Natural killer cell (primary cell): ENCODE measurements around the gene PAX4. TPM values are rescaled to one million over a fixed set of nuclear protein-coding genes. Genes with fewer than 3 reads are reported as not detected.

ENCODE experiments used
- ATAC-seq, 3 donors: fragments of 150-1000 bp in 2 of 3; fragments of 200-7000 bp in 1 of 3; cut with Tn5 transposase; 1 replicate in 1 of 3; 2 replicates in 2 of 3; pipeline ENCODE4 v1.10.0; 2021; ENCODE audit warnings: mild to moderate bottlenecking in 2 of 3, moderate library complexity in 2 of 3
- DNase-seq, 2 donors: peaks; one replicate each; pipeline versions ENCODE4 v3.0.0 to v3.0.0-alpha.2; 2013 to 2021; ENCODE audit warnings: mixed read lengths in 1 of 2
- H3K27ac ChIP-seq: one replicate; pipeline ENCODE4 v1.5.1; 2013; ENCODE audit warnings: mild to moderate bottlenecking, low read length
- H3K27me3 ChIP-seq: one replicate; pipeline ENCODE4 v1.6.1; 2013; ENCODE audit warnings: low read length; ENCODE audit not compliant: control insufficient read depth, insufficient read depth
- H3K36me3 ChIP-seq: one replicate; pipeline ENCODE4 v1.6.1; 2013; ENCODE audit warnings: low read length; ENCODE audit not compliant: control insufficient read depth, insufficient read depth
- H3K4me1 ChIP-seq: one replicate; pipeline ENCODE4 v1.6.1; 2013; ENCODE audit warnings: low read length; ENCODE audit not compliant: control insufficient read depth, insufficient read depth
- H3K4me3 ChIP-seq: one replicate; pipeline ENCODE4 v1.5.1; 2013; ENCODE audit warnings: low read length
- H3K9me3 ChIP-seq: one replicate; pipeline ENCODE4 v1.6.1; 2013; ENCODE audit warnings: low read length; ENCODE audit not compliant: control insufficient read depth, insufficient read depth
- H3K27ac Mint-ChIP-seq, 2 donors: one replicate each; pipeline ENCODE4 v1.8.0; 2022; ENCODE audit warnings: mild to moderate bottlenecking in 2 of 2, mixed read lengths in 2 of 2, moderate library complexity in 1 of 2
- H3K27me3 Mint-ChIP-seq, 2 donors: one replicate each; pipeline ENCODE4 v1.8.0; 2022; ENCODE audit warnings: low read depth in 2 of 2, mixed read lengths in 2 of 2
- H3K36me3 Mint-ChIP-seq: one replicate; pipeline ENCODE4 v1.8.0; 2022; ENCODE audit warnings: mixed read lengths
- H3K4me1 Mint-ChIP-seq, 2 donors: one replicate each; pipeline ENCODE4 v1.8.0; 2022; ENCODE audit warnings: mixed read lengths in 2 of 2
- H3K4me3 Mint-ChIP-seq: one replicate; pipeline ENCODE4 v1.8.0; 2022; ENCODE audit warnings: mild to moderate bottlenecking, moderate library complexity, mixed read lengths
- H3K9me3 Mint-ChIP-seq, 2 donors: one replicate each; pipeline ENCODE4 v1.8.0; 2022; ENCODE audit warnings: mixed read lengths in 2 of 2
- WGBS: methylation state at CpG from one replicate; pipeline ENCODE4 v1.1.7; 2013; ENCODE audit warnings: missing lambda C conversion rate; ENCODE audit not compliant: insufficient coverage; 5-methylcytosine and 5-hydroxymethylcytosine counted together
- intact Hi-C: fragments of 100-400 bp; cut with micrococcal nuclease; formaldehyde crosslinking; loops from one replicate; pipeline ENCODE4 v1.14.2; 2022
- total RNA-seq, 4 donors: library from RNA; stranded (reverse); fragments of 120-200 nt in 1 of 4; gene quantifications; one replicate each; pipeline versions ENCODE4 v1.2.3 to v1.2.4, GENCODE V29; 2013 to 2022
- TF ChIP-seq, protein P1 (sequence below): fragments of 200-600 bp; IDR thresholded peaks from one replicate; pipeline ENCODE4 v1.8.0; 2022; ENCODE audit warnings: antibody characterized with exemption

The PAX4 gene, protein sequence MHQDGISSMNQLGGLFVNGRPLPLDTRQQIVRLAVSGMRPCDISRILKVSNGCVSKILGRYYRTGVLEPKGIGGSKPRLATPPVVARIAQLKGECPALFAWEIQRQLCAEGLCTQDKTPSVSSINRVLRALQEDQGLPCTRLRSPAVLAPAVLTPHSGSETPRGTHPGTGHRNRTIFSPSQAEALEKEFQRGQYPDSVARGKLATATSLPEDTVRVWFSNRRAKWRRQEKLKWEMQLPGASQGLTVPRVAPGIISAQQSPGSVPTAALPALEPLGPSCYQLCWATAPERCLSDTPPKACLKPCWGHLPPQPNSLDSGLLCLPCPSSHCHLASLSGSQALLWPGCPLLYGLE
- not detected for total RNA-seq
- not detected for total RNA-seq (2013)

DNA sequence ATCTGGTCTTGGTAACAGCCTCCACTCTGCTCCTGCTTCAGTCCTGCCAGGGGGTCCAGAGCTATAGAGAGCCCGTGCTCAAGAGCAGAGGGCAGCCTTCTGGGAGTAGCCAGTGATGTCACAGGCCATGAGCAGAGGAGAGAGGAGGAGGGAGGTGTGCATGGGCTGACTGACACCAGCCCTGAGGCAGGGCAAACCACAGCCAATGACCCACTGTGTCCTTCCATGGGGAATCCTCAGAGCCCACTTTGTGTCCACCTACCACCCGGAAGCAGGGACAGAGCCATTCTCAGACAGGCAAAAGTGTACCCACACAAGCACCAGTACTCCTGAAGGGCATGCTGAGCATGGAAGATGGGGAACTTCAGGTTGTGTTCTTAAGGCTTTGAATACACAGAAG is at the start of gene PAX4:
PAX4 (minus strand) TSS at position 101 of the 400 bp plus-strand sequence. CDS start 2,214 bp downstream, outside the sequence.
- Mint-ChIP-seq H3K9me3 (no peaks in the 10 kb centered on the region), H3K27ac (no peak within 1 kb of the TSS), H3K4me3 (no peak within 1 kb of the TSS), H3K36me3 (no peaks in the 10 kb centered on the region), H3K27me3 (peaks cover 55 to 74% of the 10 kb centered on the region in 2 donors), H3K4me1 (peaks cover 0 to 7% of the 10 kb centered on the region in 2 donors)
- ATAC-seq: no peak
- no peaks in the 10 kb centered on the region for H3K27me3 ChIP-seq
- no peak within 1 kb of the TSS for H3K27ac ChIP-seq
- no peaks in the 10 kb centered on the region for H3K9me3 ChIP-seq
- no peaks in the 10 kb centered on the region for H3K4me1 ChIP-seq
- intact Hi-C loops: no loop called here
- 54% methylated on average over 2 of the region's 2 CpGs for WGBS
- no peak for DNase-seq
- no peaks in the 10 kb centered on the region for H3K36me3 ChIP-seq
- no peak within 1 kb of the TSS for H3K4me3 ChIP-seq
- TF ChIP-seq, protein P1, sequence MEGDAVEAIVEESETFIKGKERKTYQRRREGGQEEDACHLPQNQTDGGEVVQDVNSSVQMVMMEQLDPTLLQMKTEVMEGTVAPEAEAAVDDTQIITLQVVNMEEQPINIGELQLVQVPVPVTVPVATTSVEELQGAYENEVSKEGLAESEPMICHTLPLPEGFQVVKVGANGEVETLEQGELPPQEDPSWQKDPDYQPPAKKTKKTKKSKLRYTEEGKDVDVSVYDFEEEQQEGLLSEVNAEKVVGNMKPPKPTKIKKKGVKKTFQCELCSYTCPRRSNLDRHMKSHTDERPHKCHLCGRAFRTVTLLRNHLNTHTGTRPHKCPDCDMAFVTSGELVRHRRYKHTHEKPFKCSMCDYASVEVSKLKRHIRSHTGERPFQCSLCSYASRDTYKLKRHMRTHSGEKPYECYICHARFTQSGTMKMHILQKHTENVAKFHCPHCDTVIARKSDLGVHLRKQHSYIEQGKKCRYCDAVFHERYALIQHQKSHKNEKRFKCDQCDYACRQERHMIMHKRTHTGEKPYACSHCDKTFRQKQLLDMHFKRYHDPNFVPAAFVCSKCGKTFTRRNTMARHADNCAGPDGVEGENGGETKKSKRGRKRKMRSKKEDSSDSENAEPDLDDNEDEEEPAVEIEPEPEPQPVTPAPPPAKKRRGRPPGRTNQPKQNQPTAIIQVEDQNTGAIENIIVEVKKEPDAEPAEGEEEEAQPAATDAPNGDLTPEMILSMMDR: no peak

DNA sequence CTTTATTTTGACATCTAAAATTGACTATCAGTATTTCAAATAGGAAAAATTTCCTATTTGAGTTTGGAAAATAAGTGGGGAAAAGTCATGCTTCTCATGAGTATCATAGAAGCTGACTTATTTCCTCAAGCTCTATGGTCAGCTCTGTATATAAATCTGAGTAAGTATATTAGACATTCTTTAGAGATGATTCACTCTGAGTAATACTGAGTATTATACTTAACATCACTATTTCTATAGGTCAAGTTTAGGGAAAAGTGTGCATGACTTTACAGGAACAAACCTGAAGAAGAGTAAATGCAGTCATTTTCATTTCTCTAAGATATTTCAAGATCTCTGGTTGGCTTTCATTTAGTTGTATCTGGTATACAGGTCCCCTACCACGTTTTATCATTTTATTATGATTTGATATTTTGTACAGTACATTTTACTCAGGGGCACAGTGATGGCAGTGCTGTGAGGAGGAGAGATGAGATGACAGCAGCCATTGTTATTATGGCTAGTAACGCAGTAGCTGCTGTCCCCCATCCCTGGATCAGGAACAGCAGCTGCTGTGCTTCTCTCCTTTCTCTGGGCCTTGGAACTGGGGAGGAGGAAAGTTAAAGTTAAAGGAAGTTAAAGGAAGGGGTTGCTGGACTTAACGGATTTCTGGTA is 49.2 kb upstream of the PAX4 start:
- Mint-ChIP-seq H3K36me3 (no peaks in the 10 kb centered on the region), H3K4me3 (no peak overlapping the region), H3K27me3 (no peaks in the 10 kb centered on the region), H3K4me1 (peaks cover 51 to 64% of the 10 kb centered on the region in 2 donors), H3K27ac (peak overlapping the region in 1 of 2 donors; percentile 47), H3K9me3 (no peaks in the 10 kb centered on the region)
- Histone ChIP-seq H3K27ac (no peak overlapping the region), H3K27me3 (no peaks in the 10 kb centered on the region), H3K9me3 (no peaks in the 10 kb centered on the region), H3K4me1 (no peaks in the 10 kb centered on the region), H3K4me3 (no peak overlapping the region), H3K36me3 (peaks cover 2% of the 10 kb centered on the region)
- DNase-seq: no peak
- 95% methylated on average over 2 of the region's 3 CpGs for WGBS
- ATAC-seq: no peak
- intact Hi-C loops: no loop called here
- TF ChIP-seq, protein P1: no peak

DNA sequence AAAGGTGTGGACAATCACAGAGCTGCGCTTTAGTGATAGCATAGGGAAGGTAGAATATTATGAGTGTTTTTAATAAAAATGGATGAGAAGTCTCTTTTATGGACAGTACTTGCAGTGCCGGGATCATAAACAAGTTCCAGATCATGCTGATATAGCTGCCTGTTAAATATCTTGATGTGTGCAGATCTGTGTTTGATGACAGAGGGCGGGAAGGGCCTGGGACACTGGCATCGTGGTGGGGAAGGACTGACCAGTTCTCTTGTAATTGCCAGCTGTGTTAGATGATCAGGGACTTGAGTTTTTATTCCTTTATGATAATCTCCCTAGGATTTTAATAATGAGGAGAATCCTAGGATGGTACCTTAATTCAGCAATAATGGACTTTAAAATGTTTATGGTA is 48.7 kb upstream of the PAX4 start:
- Mint-ChIP-seq H3K27me3 (no peaks in the 10 kb centered on the region), H3K4me3 (no peak overlapping the region), H3K27ac (no peak overlapping the region), H3K9me3 (no peaks in the 10 kb centered on the region), H3K4me1 (peaks cover 51 to 64% of the 10 kb centered on the region in 2 donors), H3K36me3 (no peaks in the 10 kb centered on the region)
- H3K27ac ChIP-seq: no peak overlapping the region
- TF ChIP-seq, protein P1: no peak
- H3K27me3 ChIP-seq: no peaks in the 10 kb centered on the region
- 95% methylated on average over 4 of the region's 4 CpGs for WGBS
- peaks cover 2% of the 10 kb centered on the region for H3K36me3 ChIP-seq
- intact Hi-C loops: no loop called here
- no peaks in the 10 kb centered on the region for H3K4me1 ChIP-seq
- no peaks in the 10 kb centered on the region for H3K9me3 ChIP-seq
- no peak for ATAC-seq
- no peak overlapping the region for H3K4me3 ChIP-seq
- DNase-seq: no peak
